ENCODE results near the gene FOSL1.

Gene FOSL1

GRCh38 chr11:65873318-65874156 is 26.7 kb downstream of the FOSL1 start:
- DNase-seq: peak; percentile 97

DNA sequence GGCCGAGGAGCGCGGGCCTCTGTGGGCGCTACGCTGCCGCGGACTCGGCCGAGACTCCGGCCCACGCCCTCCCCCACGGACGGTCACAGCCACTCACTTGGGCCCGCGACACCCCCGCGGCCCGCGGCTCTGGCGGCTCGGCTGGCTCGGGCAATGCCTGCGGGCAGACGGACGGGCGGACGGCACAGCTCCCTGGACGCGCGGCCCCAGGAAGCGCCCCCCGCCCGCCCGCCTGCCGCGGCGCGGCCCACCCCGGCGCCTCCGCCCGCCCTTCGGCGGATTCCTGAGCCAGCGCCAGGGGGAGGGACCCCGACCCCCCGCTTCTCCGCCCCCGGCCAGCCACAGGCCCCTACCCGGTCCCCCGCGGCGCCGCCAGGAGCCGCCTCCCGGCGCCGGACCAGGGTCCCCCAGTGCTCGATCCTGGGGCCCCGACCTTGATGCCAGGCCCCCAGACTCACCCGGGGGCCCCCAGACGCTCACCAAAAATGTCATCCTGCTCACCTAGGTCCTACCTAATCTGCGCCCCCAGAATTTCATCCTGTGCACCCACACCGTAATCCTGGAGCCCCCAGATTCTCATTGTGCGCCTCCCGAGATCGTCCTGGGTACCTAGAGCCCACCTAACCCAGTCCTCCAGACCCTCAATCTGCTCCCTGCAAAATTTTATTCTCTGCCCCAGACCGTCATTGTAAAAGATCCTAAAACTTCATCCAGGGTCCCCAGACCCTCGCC is 27.4 kb downstream of the FOSL1 start, which contains the start of gene EFEMP2:
Gene EFEMP2 (minus strand): TSS at position 215 of the 732 bp plus-strand sequence. CDS start 446 bp downstream, outside the sequence.
- no peak for DNase-seq

DNA sequence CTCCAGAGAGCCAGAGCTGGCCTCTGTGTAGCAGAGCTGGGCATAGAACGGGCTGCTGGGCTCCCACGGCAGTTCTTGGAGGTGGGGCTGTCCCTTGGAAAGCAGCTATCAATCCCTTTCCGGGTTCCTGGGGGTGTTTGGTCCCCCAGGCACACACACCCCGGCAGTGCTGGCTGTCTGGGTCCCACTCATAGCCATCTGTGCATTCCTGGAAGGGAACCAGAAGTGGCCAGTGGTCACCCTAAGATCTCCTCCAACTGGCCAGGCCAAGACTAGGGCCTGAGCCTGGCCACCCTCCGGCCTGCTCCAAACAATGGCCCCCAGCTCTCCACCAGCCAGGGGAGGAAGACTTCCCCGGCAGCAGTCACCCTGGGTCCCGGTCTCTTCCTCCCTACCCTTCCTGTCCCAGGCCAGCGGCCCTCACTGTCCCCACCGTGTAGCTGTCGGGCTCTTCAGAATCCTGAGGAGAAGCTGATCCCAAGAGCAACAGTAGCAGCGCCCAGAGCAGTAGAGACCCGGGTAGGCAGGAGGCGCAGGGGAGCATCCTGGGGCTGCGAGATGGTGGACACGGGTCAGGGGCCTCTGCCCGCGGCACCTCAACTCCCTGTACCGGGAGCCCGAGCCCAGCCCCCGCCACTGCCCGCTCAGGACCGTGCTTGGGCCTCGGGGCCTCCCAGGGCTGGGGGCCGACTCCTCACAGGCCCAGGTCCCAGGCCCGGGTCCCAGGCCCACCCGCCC is 28.2 kb downstream of the FOSL1 start:
- DNase-seq: no peak

- DNase-seq: no peak
Observed at GRCh38 chr11:65870706-65871681, 29.2 kb downstream of the FOSL1 start.

DNA sequence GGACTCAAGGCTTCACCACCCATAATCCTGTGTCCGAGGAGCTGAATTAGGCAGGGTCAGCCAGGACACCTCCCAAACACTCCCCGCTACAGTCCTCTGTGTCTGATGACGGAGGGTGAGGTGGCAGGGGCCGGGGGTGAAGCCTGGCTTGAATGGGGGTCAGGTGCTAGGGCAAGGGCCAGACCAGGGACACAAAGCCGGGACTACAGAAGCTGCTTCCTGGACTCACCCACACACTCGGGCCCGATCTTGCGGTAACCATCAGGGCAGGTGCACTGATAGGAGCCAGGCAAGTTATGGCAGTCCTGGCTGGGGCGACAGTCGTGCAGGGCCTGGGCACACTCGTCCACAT is 29.9 kb downstream of the FOSL1 start:
- no peak for DNase-seq

- no peak for DNase-seq
Observed at GRCh38 chr11:65869643-65870306, 30.4 kb downstream of the FOSL1 start.

GRCh38 chr11:65868907-65869306 is 31.3 kb downstream of the FOSL1 start:
- no peak for DNase-seq

DNA sequence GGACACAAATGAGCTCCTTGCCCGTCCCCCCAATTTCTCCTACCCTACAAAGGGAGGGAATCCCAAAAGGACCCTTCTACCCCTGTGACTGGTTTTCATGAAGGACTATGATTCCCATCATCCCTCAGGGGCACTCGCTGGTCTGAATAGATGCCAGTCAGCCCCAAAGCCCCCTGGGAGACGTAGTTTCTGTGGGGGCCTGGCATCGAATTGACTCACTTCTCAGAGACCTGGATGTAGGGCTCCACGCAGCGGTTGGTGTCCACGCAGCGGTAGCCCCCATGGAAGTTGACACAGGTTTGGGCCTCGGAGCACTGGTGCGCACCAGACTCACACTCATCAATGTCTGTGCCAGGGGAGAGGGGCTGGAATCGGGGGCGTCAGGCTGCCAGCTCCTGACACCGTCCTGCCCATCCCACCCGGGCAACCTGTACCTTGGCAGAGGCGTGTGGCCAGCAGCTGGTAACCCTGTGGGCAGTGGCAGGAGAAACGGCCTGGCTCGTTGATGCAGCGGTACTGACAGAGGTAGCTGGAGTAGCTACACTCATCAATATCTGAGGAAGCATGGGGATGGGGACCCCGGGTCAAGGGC is 32.0 kb downstream of the FOSL1 start:
- DNase-seq: no peak

DNA sequence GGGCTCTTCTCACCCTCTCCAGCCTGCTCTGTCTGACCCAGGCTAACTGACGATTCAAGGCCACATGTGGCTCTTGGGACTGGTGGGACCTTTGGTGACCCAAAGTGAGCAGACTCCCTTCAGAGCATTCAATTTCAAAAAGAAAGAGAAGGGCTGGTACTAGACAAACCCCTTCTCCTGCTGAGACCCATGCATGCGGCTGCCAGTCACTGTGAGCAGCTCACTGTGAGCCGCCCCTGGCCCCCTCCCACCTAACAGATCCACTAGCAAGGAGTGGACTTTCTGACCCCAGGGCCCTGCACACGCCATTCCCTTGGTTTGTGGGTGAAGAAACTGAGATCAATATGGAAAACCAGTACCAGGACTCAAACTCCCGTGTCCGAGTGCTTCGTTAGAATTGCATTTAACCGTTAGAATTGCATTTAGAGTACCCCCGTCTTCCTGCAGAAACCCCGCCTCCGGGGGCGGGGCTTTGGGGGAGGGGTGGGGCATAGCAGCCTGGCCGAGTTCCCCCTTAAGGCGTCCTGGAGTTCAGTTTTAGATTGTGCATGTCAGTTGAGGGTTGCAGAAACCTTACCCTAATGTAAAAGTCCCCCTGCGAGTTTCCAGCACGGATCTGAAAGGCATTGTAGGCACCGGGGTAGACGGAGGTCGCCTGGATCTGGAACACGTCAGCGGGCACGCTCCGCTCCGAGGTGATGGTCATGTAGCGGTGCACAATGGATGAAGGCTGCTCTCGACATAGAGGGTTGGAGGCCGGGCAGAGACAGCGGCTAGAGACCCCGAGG is 32.7 kb downstream of the FOSL1 start:
- no peak for DNase-seq

- no peak for DNase-seq
Observed at GRCh38 chr11:65866509-65867283, 33.5 kb downstream of the FOSL1 start.

- no peak for DNase-seq
Observed at GRCh38 chr11:65865550-65866172, 34.5 kb downstream of the FOSL1 start.

- DNase-seq: no peak
Observed at GRCh38 chr11:65864706-65865471, 35.3 kb downstream of the FOSL1 start.

- no peak for DNase-seq
Observed at GRCh38 chr11:65863889-65864705, 36.1 kb downstream of the FOSL1 start.

DNA sequence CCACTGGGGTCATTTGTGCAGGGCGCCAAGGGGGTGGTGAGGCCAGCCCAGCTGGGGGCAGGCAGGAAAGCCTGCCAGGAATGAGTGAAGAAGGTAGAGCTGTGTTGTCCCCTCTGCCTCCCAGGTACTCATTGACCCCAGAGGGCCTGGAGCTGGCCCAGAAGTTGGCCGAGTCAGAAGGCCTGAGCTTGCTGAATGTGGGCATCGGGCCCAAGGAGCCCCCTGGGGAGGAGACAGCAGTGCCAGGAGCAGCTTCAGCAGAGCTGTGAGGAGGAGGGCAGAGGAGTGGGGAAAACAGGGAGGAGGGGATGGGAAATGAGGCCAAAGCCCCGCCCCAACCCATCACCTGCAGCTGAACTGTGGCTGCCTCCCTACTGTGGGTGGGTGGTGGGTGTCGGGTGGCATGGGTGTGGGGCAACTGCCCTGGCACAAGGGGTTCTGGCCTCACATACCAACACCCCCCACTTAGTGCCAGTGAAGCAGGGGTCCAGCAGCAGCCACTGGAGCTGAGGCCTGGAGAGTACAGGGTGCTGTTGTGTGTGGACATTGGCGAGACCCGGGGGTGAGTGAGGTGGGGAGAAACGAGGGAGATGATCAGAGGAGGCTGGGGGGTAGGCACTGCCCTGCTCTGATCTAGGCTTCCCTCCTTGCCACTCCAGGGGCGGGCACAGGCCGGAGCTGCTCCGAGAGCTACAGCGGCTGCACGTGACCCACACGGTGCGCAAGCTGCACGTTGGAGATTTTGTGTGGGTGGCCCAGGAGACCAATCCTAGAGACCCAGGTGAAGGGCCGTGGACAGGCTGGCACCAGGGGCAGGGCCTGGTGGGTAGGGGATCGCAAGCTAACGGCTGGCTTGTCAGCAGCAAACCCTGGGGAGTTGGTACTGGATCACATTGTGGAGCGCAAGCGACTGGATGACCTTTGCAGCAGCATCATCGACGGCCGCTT is 37.0 kb downstream of the FOSL1 start:
- no peak for DNase-seq

DNA sequence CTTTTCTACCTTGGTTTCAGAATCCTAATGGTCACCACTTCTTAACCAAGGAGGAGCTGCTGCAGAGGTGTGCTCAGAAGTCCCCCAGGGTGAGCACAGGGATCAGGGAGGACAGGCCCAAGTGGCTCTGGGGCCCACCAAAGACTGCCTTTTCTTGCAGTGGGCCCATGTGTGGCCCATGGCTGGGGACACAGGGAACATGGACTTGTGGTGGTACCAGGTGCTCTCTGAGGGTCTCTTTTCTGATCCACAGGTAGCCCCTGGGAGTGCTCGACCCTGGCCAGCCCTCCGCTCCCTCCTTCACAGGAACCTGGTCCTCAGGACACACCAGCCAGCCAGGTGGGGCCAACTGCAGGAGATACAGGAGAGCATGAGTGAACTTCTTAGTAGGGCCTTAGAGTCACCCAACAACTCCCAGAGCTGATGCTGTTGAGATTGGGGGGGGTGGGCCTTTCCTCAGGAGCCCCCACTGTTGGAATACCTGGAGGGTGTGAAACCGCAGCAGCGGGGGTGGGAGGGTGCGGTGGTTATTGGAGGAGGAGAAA is 37.9 kb downstream of the FOSL1 start:
- DNase-seq: no peak

All from activated effector memory CD4-positive, alpha-beta T cell treated with Interleukin-2 at 50 U/mL for 16 hours (primary cell).